Ascending aorta (tissue), 2 donors: ENCODE measurements around the gene PACS2. TPM values are rescaled to one million over a fixed set of nuclear protein-coding genes. Genes with fewer than 3 reads are reported as not detected.

Experiments
- DNase-seq, 2 donors: peaks; one replicate each; pipeline ENCODE4 v3.0.0-alpha.2; 2019; ENCODE audit warnings: low spot score in 2 of 2
- H3K27ac ChIP-seq, 2 donors: fragments of 200-600 bp; sonication (generic); one replicate each; pipeline ENCODE4 v1.5.1; 2016 to 2017; ENCODE audit warnings: mild to moderate bottlenecking in 1 of 2
- H3K27me3 ChIP-seq: fragments of 200-600 bp; sonication (generic); one replicate; pipeline ENCODE4 v1.5.1; 2017
- H3K36me3 ChIP-seq, 2 donors: fragments of 200-600 bp; sonication (generic); one replicate each; pipeline ENCODE4 v1.5.1; 2016
- H3K4me1 ChIP-seq, 2 donors: fragments of 200-600 bp; sonication (generic); one replicate each; pipeline ENCODE4 v1.5.1; 2016 to 2017; ENCODE audit warnings: mild to moderate bottlenecking in 1 of 2
- H3K4me3 ChIP-seq, 2 donors: fragments of 200-600 bp; sonication (generic); one replicate each; pipeline ENCODE4 v1.5.1; 2016 to 2017; ENCODE audit warnings: mild to moderate bottlenecking in 1 of 2
- H3K9me3 ChIP-seq, 2 donors: fragments of 200-600 bp; sonication (generic); one replicate each; pipeline ENCODE4 v1.5.1; 2016
- intact Hi-C: fragments of 100-400 bp; cut with DNase I; formaldehyde crosslinking; loops from one replicate; pipeline ENCODE4 v1.15.1; 2023
- total RNA-seq: library from RNA; depleted of rRNA; stranded (reverse); fragments of >200 nt; gene quantifications from one replicate; pipeline ENCODE4 v1.1.0, GENCODE V29; 2016
- TF ChIP-seq, protein P1 (sequence below), 3 experiments: fragments of 200-600 bp in 2 of 3; fragments of 450-650 bp in 1 of 3; sonication (generic) in 2 of 3; IDR thresholded peaks; one replicate each; pipeline ENCODE4 v1.5.1; 2016 to 2019; ENCODE audit warnings: antibody characterized with exemption in 3 of 3, mild to moderate bottlenecking in 1 of 3, moderate library complexity in 1 of 3

PACS2 gene
- total RNA-seq, 1 donor from 2014 or later: 153 TPM

- H3K36me3 ChIP-seq: no peaks in the 10 kb centered on the region
- DNase-seq: no peak
- intact Hi-C loops: no loop called here
- H3K27ac ChIP-seq: no peak overlapping the region
- H3K27me3 ChIP-seq: no peaks in the 10 kb centered on the region
- H3K4me1 ChIP-seq: peaks cover 0 to 9% of the 10 kb centered on the region in 2 donors
- no peak overlapping the region for H3K4me3 ChIP-seq
- H3K9me3 ChIP-seq: no peaks in the 10 kb centered on the region
- TF ChIP-seq, protein P1, sequence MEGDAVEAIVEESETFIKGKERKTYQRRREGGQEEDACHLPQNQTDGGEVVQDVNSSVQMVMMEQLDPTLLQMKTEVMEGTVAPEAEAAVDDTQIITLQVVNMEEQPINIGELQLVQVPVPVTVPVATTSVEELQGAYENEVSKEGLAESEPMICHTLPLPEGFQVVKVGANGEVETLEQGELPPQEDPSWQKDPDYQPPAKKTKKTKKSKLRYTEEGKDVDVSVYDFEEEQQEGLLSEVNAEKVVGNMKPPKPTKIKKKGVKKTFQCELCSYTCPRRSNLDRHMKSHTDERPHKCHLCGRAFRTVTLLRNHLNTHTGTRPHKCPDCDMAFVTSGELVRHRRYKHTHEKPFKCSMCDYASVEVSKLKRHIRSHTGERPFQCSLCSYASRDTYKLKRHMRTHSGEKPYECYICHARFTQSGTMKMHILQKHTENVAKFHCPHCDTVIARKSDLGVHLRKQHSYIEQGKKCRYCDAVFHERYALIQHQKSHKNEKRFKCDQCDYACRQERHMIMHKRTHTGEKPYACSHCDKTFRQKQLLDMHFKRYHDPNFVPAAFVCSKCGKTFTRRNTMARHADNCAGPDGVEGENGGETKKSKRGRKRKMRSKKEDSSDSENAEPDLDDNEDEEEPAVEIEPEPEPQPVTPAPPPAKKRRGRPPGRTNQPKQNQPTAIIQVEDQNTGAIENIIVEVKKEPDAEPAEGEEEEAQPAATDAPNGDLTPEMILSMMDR (IDR thresholded peaks at IDR 0.05): no peak
Observed at GRCh38 chr14:105322791-105323556, 8.4 kb downstream of the PACS2 start.

GRCh38 chr14:105323663-105324062 is 9.1 kb downstream of the PACS2 start:
- Histone ChIP-seq H3K4me3 (no peak overlapping the region), H3K9me3 (no peaks in the 10 kb centered on the region), H3K27me3 (no peaks in the 10 kb centered on the region), H3K4me1 (peaks cover 0 to 9% of the 10 kb centered on the region in 2 donors), H3K36me3 (no peaks in the 10 kb centered on the region), H3K27ac (no peak overlapping the region)
- TF ChIP-seq, protein P1 (IDR thresholded peaks at IDR 0.05): no peak
- DNase-seq: no peak
- intact Hi-C loops: no loop called here

GRCh38 chr14:105324080-105324778 is 9.7 kb downstream of the PACS2 start:
- H3K9me3 ChIP-seq: no peaks in the 10 kb centered on the region
- intact Hi-C loops: no loop called here
- no peak for DNase-seq
- TF ChIP-seq, protein P1 (IDR thresholded peaks at IDR 0.05): no peak
- H3K27me3 ChIP-seq: no peaks in the 10 kb centered on the region
- H3K36me3 ChIP-seq: no peaks in the 10 kb centered on the region
- H3K27ac ChIP-seq: no peak overlapping the region
- H3K4me1 ChIP-seq: peaks cover 0 to 9% of the 10 kb centered on the region in 2 donors
- peak overlapping the region in 1 of 2 donors; percentile 5 for H3K4me3 ChIP-seq

- TF ChIP-seq, protein P1 (IDR thresholded peaks at IDR 0.05): no peak
- Histone ChIP-seq H3K36me3 (no peaks in the 10 kb centered on the region), H3K27ac (no peak overlapping the region), H3K4me3 (no peak overlapping the region), H3K9me3 (no peaks in the 10 kb centered on the region), H3K27me3 (no peaks in the 10 kb centered on the region), H3K4me1 (peaks cover 0 to 9% of the 10 kb centered on the region in 2 donors)
- no peak for DNase-seq
- intact Hi-C loops: no loop called here
Observed at GRCh38 chr14:105324871-105325270, 10.3 kb downstream of the PACS2 start.

DNA sequence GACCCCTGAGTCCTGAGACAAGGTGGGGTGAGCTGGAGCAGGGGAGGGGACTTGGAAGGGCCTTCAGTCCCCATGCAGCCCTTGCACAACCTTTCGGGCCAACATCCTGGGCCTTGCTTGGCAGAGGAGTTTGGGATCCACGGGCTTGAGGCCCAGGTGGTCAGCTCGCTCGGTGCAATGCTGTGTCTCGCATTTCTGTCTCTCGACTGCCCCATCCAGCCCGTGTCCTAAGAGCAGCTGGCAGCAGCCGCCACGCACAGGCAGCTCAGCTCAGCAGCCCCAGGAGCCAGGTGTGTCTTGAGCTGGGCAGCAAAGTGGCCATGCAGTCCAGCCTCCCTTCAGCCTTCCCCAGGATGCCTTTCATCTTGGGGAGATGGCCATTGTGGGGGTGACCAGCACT is 10.8 kb downstream of the PACS2 start:
- H3K27ac ChIP-seq: no peak overlapping the region
- TF ChIP-seq, protein P1 (IDR thresholded peaks at IDR 0.05): no peak
- H3K9me3 ChIP-seq: no peaks in the 10 kb centered on the region
- no peaks in the 10 kb centered on the region for H3K36me3 ChIP-seq
- intact Hi-C loops: no loop called here
- DNase-seq: no peak
- H3K4me3 ChIP-seq: no peak overlapping the region
- no peaks in the 10 kb centered on the region for H3K27me3 ChIP-seq
- peaks cover 0 to 9% of the 10 kb centered on the region in 2 donors for H3K4me1 ChIP-seq
